H1 (cell line): ENCODE data around the gene MT1G. TPM values are rescaled to one million over a fixed set of nuclear protein-coding genes. Genes with fewer than 3 reads are reported as not detected.
"Not testable (repeated sequence)": the region's sequence is repeated elsewhere in the genome, so short reads cannot be mapped to it uniquely, and the experiment has no call there.

Source experiments
- CTCF ChIA-PET: fragments of 300-600 bp; sonication (Branson Sonifier 250); formaldehyde crosslinking; loops from one replicate; lab custom pipeline; 2021; ENCODE audit not compliant: partially characterized antibody; lab: Charles Lee
- POLR2A ChIA-PET: fragments of 300-600 bp; sonication (Branson Sonifier 250); formaldehyde crosslinking; loops from one replicate; lab custom pipeline; 2021; ENCODE audit warnings: inconsistent platforms; ENCODE audit not compliant: partially characterized antibody; lab: Charles Lee
- DNase-seq, 2 experiments: peaks; one replicate each; pipeline versions ENCODE4 v3.0.0 to v3.0.0-alpha.2; 2010 to 2022; ENCODE audit warnings: low spot score in 2 of 2, low read depth in 1 of 2, mixed read lengths in 1 of 2
- FAIRE-seq: peaks from 2 replicates; lab custom pipeline; 2011; peaks lifted over from hg19 to GRCh38; lab: Jason Lieb, UNC
- H2AFZ ChIP-seq: 2 replicates; pipeline ENCODE4 v1.8.1; 2012; ENCODE audit warnings: low read length, inconsistent platforms
- H2AK5ac ChIP-seq: 2 replicates; pipeline ENCODE4 v1.6.1; 2013; ENCODE audit warnings: low read depth, low read length
- H2BK120ac ChIP-seq: replicated peaks from 2 replicates; pipeline ENCODE3; 2013; ENCODE audit warnings: low read depth, low read length, inconsistent platforms
- H2BK12ac ChIP-seq: 2 replicates; pipeline ENCODE4 v1.6.1; 2013; ENCODE audit warnings: low read depth, low read length
- H2BK15ac ChIP-seq: 2 replicates; pipeline ENCODE4 v1.6.1; 2013; ENCODE audit warnings: low read length
- H2BK20ac ChIP-seq: 2 replicates; pipeline ENCODE4 v1.6.1; 2013; ENCODE audit warnings: low read length
- H2BK5ac ChIP-seq: 2 replicates; pipeline ENCODE4 v1.6.1; 2013; ENCODE audit warnings: low read depth, low read length
- H3K14ac ChIP-seq: 2 replicates; pipeline ENCODE4 v1.6.1; 2013; ENCODE audit warnings: inconsistent platforms; ENCODE audit not compliant: insufficient read length
- H3K18ac ChIP-seq: 2 replicates; pipeline ENCODE4 v1.6.1; 2013; ENCODE audit warnings: low read length; ENCODE audit errors: extremely low read depth
- H3K23ac ChIP-seq: 2 replicates; pipeline ENCODE4 v1.6.1; 2013; ENCODE audit warnings: inconsistent platforms; ENCODE audit not compliant: insufficient read length
- H3K23me2 ChIP-seq: 2 replicates; pipeline ENCODE4 v1.6.1; 2013; ENCODE audit warnings: low read depth, low read length
- H3K27ac ChIP-seq: 2 replicates; pipeline ENCODE4 v1.6.1; 2011; ENCODE audit warnings: low read depth, low read length, inconsistent platforms
- H3K27me3 ChIP-seq, 4 experiments: replicated peaks in 1 of 4; 1 replicate in 1 of 4; 2 replicates in 3 of 4; pipeline versions ENCODE4 v1.6.1 to v1.8.1; 2011 to 2013; ENCODE audit warnings: low read length in 3 of 4, mild to moderate bottlenecking in 3 of 4, inconsistent platforms in 2 of 4, mixed read lengths in 2 of 4, moderate library complexity in 1 of 4; ENCODE audit not compliant: control insufficient read depth in 3 of 4, insufficient read depth in 3 of 4; ENCODE audit errors: extremely low read depth in 1 of 4
- H3K36me3 ChIP-seq, 4 experiments: 2 replicates each; pipeline versions ENCODE4 v1.6.1 to v1.8.1; 2011 to 2013; ENCODE audit warnings: mild to moderate bottlenecking in 4 of 4, low read length in 3 of 4, moderate library complexity in 2 of 4, control low read depth in 1 of 4, inconsistent platforms in 1 of 4; ENCODE audit not compliant: insufficient read depth in 4 of 4, control insufficient read depth in 2 of 4
- H3K4ac ChIP-seq: replicated peaks from 2 replicates; pipeline ENCODE3; 2013; ENCODE audit warnings: low read length, low read depth, mixed read lengths, inconsistent platforms; ENCODE audit not compliant: insufficient read length
- H3K4me1 ChIP-seq, 4 experiments: replicated peaks in 1 of 4; 1 replicate in 1 of 4; 2 replicates in 3 of 4; pipeline versions ENCODE4 v1.6.1 to v1.8.1; 2011 to 2013; ENCODE audit warnings: low read length in 3 of 4, inconsistent platforms in 2 of 4, mixed read lengths in 1 of 4; ENCODE audit not compliant: insufficient read depth in 4 of 4, control insufficient read depth in 3 of 4
- H3K4me2 ChIP-seq, 2 experiments: 2 replicates each; pipeline versions ENCODE4 v1.6.1 to v1.8.1; 2011 to 2013; ENCODE audit warnings: low read depth in 2 of 2, low read length in 2 of 2, control low read depth in 1 of 2, inconsistent platforms in 1 of 2, mild to moderate bottlenecking in 1 of 2; ENCODE audit not compliant: insufficient read depth in 1 of 2
- H3K4me3 ChIP-seq, 4 experiments: fragments of 200-600, 300-600 bp in 1 of 4; sonication (generic), shearing (Covaris generic), sonication (Bioruptor Twin) in 1 of 4; 2 replicates each; pipeline versions ENCODE4 v1.5.1 to v1.8.1; 2011 to 2016; ENCODE audit warnings: low read length in 4 of 4, low read depth in 3 of 4, control low read depth in 2 of 4, inconsistent platforms in 2 of 4, mild to moderate bottlenecking in 2 of 4, mixed read lengths in 1 of 4, moderate library complexity in 1 of 4; ENCODE audit not compliant: insufficient read depth in 2 of 4; ENCODE audit errors: extremely low read depth in 1 of 4
- H3K56ac ChIP-seq: replicated peaks from 2 replicates; pipeline ENCODE3; 2013; ENCODE audit warnings: low read depth, mild to moderate bottlenecking, mixed read lengths, low read length, inconsistent platforms; ENCODE audit not compliant: insufficient read length
- H3K79me1 ChIP-seq: 2 replicates; pipeline ENCODE4 v1.6.1; 2013; ENCODE audit warnings: low read depth, low read length, control low read depth
- H3K79me2 ChIP-seq, 2 experiments: 2 replicates each; pipeline versions ENCODE4 v1.6.1 to v1.8.1; 2012 to 2013; ENCODE audit warnings: low read length in 2 of 2, mild to moderate bottlenecking in 2 of 2, inconsistent platforms in 1 of 2; ENCODE audit not compliant: insufficient read depth in 2 of 2, control insufficient read depth in 1 of 2
- H3K9ac ChIP-seq, 4 experiments: replicated peaks in 1 of 4; 1 replicate in 1 of 4; 2 replicates in 3 of 4; pipeline versions ENCODE4 v1.6.1 to v1.8.1; 2011 to 2013; ENCODE audit warnings: low read depth in 3 of 4, low read length in 3 of 4, control low read depth in 2 of 4, mild to moderate bottlenecking in 2 of 4, moderate library complexity in 2 of 4, inconsistent platforms in 1 of 4; ENCODE audit errors: extremely low read depth in 1 of 4
- H3K9me3 ChIP-seq, 2 experiments: 2 replicates each; pipeline versions ENCODE4 v1.6.1 to v1.8.1; 2012 to 2013; ENCODE audit warnings: mild to moderate bottlenecking in 2 of 2, moderate library complexity in 2 of 2, control low read depth in 1 of 2, inconsistent platforms in 1 of 2, low read depth in 1 of 2, low read length in 1 of 2, mixed read lengths in 1 of 2; ENCODE audit not compliant: insufficient read depth in 2 of 2
- H4K20me1 ChIP-seq, 2 experiments: replicated peaks in 1 of 2; 2 replicates each; pipeline versions ENCODE3 to v1.8.1; 2011 to 2013; ENCODE audit warnings: inconsistent platforms in 2 of 2, low read length in 2 of 2, mild to moderate bottlenecking in 1 of 2; ENCODE audit not compliant: insufficient read depth in 2 of 2, control insufficient read depth in 1 of 2
- H4K5ac ChIP-seq: 2 replicates; pipeline ENCODE4 v1.6.1; 2013; ENCODE audit warnings: low read length, low read depth, mixed read lengths, inconsistent platforms; ENCODE audit not compliant: insufficient read length
- H4K8ac ChIP-seq: 2 replicates; pipeline ENCODE4 v1.8.0; 2013; ENCODE audit warnings: mild to moderate bottlenecking, moderate library complexity, low read length, inconsistent platforms; ENCODE audit not compliant: insufficient read depth; ENCODE audit errors: extremely low read depth
- H4K91ac ChIP-seq: replicated peaks from 2 replicates; pipeline ENCODE3; 2013; ENCODE audit warnings: low read length, mixed read lengths, inconsistent platforms; ENCODE audit not compliant: insufficient read length
- WGBS, 2 experiments: shearing (Covaris generic) in 1 of 2; methylation state at CpG; one replicate each; pipeline versions ENCODE4 v1.1.6 to v1.1.7; 2013 to 2015; ENCODE audit warnings: low lambda C conversion rate in 2 of 2, mixed read lengths in 2 of 2, inconsistent platforms in 1 of 2, low coverage in 1 of 2, missing lambda C conversion rate in 1 of 2; ENCODE audit not compliant: insufficient replicate concordance in 2 of 2, insufficient coverage in 1 of 2, insufficient read length in 1 of 2; ENCODE audit errors: extremely low coverage in 1 of 2, missing lambda C conversion rate in 1 of 2; 5-methylcytosine and 5-hydroxymethylcytosine counted together
- polyA plus RNA-seq, 7 experiments: library from polyadenylated mRNA; depleted of rRNA in 3 of 7; stranded (reverse) in 5 of 7; unstranded in 2 of 7; fragments of >200 nt in 5 of 7; fragments of 200-250 nt in 2 of 7; gene quantifications; 1 replicate in 5 of 7; 2 replicates in 1 of 7; 4 replicates in 1 of 7; pipeline versions ENCODE4 v1.2.1 to v1.2.3, GENCODE V29; 2011 to 2013; ENCODE audit warnings: missing spikeins in 2 of 7, mixed read lengths in 2 of 7
- total RNA-seq: library from RNA; stranded (reverse); fragmentation: NEBNext Ultra II Directional; extraction: Animal tissue kit (Norgen Biotek cat#: 25700); gene quantifications from 2 replicates; pipeline ENCODE4 v1.2.1, GENCODE V29; 2021

The MT1G gene
- total and polyA plus RNA-seq, 2 of the 8 experiments (the other 6 are each of a cell fraction or from before 2014, with no cell fraction given): 17.7 to 515 TPM

DNA sequence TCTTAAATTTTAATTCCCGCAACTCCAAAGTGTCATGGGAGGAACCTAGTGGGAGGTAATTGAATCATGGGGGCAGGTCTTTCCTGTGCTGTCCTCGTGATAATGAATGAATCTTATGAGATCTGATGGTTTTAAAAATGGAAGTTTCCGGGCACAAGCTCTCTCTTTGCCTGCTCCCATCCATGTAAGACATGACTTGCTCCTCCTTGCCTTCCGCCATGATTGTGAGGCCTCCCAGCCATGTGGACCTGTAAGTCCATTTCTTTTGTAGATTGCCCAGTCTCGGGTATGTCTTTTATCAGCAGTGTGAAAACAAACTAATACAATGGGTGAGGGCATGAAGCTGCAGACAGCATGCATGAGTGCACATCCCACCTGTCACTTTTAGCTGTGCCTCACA is 44.7 kb downstream of the MT1G start:
- POLR2A ChIA-PET: interaction anchor here (0.9 to 4.7 kb wide), 5 partner anchors 9 to 60 kb away, joined by 3 to 66 read pairs (median 29); partner anchors contain the start of genes MT1G, MT1H, MT1M and MT1X
- not testable (repeated sequence) for H4K20me1 ChIP-seq, H3K23me2 ChIP-seq

More for the DNA sequence above, 44.7 kb downstream of the MT1G start:
- H3K4me3 ChIP-seq, H3K9me3 ChIP-seq, H3K23ac ChIP-seq, H4K8ac ChIP-seq, H2BK12ac ChIP-seq, H4K91ac ChIP-seq, H2BK120ac ChIP-seq, H2BK5ac ChIP-seq, H3K4ac ChIP-seq, H3K56ac ChIP-seq, H3K79me2 ChIP-seq, H2BK15ac ChIP-seq, H3K79me1 ChIP-seq, H3K18ac ChIP-seq, H3K14ac ChIP-seq, H2BK20ac ChIP-seq, DNase-seq, H3K27ac ChIP-seq, H3K4me2 ChIP-seq, H2AFZ ChIP-seq, H3K36me3 ChIP-seq, FAIRE-seq, H4K5ac ChIP-seq, H3K9ac ChIP-seq, H2AK5ac ChIP-seq: not testable (repeated sequence)
- peaks cover 0 to 21% (median 15%) of the 10 kb centered on the region in 4 experiments; a peak in 6 of 7 replicates for H3K4me1 ChIP-seq
- peaks cover 52 to 85% (median 81%) of the 10 kb centered on the region in 4 experiments for H3K27me3 ChIP-seq
- CTCF ChIA-PET: interaction anchor here (1.0 to 2.8 kb wide), 3 partner anchors 20 to 97 kb away, joined by 3 to 9 read pairs (median 3); no protein-coding TSS in a partner anchor
- 69% methylated on average over 5 of the region's 5 CpGs; no CpG with 5 or more reads in 1 of the 2 experiments for WGBS, 2 experiments
